Hematopoietic multipotent progenitor cell treated with erythropoietin and hydrocortisone succinate and interleukin-3 and kit ligand, for 17 days (in vitro differentiated cells): Measurements from ENCODE around the gene TLX1.
A peak's percentile ranks its signal among the peaks of the same experiment; 100 is the strongest.

Source experiments
- DNase-seq: peaks from one replicate; pipeline ENCODE4 v3.0.0-alpha.2; 2015; ENCODE audit warnings: low spot score

Gene TLX1

DNA sequence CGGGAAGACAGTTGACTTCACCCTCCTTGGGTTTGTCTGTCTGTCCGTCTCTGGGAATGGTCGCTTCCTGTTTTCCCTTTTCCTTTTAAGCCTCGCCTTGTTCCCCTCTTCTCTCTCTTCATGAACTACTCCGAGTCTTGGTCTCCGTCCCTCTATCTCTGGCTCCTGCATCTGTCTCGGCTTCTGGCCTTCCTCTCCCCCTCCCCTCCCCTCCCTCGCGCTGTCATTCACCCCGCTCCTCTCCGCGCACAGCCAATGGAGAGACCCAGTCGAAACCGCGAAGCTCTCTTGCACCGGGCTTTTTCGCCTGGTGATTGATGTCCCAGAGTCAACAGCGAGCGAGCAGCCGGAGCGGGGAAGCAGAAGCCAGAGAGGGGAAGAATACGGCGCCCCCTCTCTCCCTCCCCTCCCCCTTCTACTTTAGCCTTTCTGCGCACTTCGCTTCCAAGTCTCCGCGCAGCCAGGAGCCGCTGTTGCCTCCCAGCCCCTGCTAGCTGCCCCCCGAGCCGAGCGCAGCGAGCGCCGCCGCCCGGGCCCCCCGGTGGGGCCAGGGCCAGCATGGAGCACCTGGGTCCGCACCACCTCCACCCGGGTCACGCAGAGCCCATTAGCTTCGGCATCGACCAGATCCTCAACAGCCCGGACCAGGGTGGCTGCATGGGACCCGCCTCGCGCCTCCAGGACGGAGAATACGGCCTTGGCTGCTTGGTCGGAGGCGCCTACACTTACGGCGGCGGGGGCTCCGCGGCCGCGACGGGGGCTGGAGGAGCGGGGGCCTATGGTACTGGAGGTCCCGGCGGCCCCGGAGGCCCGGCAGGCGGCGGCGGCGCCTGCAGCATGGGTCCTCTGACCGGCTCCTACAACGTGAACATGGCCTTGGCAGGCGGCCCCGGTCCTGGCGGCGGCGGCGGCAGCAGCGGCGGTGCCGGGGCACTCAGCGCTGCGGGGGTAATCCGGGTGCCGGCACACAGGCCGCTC lies at the start of gene TLX1:
Gene TLX1 (plus strand): TSS at position 317 of the 978 bp plus-strand sequence. CDS start 242 bp downstream, at position 559.
- DNase-seq, result no peak

DNA sequence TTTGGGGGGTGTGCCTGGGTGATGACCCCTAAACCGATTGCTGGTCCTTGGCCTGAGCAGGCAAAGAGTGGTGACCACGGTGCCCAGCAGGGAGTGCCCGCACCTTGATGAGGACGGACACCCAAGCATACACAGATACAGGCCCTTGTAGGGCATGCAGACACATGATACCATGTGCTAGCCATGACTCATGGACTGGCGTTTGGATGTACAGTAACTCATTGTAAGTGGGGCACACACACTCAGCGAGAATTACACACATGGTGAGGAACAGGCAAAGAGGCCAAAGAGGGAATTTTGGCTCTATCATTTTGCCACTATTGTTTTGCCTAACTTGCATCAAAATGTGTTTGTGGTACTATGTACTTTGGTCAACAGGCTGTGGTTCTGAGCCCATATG lies 45.3 kb upstream of the TLX1 start:
- DNase-seq, result no peak

DNA sequence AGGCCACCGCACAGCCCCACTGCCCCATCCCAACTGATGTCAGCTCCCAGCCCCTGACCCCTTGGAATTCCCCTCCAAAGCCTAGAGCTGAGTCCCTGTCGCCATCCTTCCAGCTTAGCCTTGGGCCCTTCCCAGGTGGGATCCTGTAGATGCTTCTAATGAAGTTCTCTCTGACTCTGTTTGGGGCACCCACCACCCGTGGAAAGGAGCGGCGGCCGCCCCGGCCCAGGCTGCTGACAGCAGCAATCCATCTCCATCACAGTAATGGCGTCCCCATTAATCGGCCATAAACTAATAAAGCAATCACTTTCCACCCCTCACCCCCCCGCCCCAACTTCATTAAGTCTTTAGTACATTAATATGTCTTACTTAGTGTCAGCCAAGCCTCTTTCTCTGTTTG lies 43.7 kb upstream of the TLX1 start:
- no peak for DNase-seq

DNA sequence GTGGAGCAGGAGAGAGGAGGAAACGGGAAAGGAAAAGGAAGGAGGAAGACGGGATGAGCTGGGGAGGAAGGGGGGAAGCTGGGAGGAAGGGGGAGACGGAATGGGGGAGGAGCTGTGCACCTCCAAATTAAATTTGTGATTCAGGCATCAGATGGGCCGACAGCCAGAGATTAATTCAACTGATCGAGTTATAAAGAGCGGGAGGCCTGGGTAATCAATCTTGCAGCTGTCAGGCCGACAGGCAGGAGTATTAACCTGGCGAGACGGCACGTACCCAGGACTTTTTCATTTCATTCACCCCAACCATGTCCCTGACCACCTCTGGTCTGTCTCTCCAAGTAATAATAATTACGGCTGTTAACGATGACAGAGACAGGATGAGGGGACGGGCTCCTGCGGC lies 43.1 kb upstream of the TLX1 start:
- DNase-seq, result no peak

DNA sequence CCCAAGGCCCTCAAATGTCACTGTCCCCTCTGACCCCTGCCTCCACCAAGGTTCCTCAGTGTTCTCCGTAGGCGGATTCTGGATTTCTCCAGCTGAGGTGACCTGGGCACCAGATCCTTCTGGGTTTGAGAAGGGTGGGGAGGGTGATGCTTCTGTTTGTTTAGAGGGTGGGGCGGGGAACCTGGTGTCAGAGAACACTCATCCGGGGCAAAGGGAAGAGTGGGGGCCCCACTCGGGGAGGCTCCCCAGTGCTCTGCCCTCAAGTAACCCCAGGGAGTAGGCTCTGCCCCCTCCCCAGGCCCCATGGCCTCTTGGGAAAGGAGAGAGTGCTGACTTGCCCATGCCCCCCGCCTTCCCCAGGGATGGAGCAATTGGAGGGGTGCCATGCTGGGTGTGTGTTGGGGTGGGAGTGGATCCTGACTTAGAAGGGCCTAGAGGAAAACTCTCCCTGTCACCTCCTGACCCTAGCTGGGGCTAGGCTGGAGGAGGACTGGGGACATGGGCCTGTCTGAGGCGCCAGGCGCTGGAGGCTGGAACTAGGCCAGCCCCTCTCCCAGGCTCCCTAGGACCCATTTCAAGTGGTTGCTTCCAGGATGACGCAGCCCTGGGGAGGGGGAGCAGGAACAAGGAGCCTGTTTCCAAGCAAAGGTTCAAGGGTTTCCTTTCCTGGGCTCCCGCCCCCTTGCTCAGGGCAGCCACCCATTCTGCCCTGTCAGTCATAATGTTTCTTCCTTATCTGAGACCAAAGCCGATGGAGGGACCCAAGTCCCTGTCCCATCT lies 41.4 kb upstream of the TLX1 start:
- no peak for DNase-seq

DNA sequence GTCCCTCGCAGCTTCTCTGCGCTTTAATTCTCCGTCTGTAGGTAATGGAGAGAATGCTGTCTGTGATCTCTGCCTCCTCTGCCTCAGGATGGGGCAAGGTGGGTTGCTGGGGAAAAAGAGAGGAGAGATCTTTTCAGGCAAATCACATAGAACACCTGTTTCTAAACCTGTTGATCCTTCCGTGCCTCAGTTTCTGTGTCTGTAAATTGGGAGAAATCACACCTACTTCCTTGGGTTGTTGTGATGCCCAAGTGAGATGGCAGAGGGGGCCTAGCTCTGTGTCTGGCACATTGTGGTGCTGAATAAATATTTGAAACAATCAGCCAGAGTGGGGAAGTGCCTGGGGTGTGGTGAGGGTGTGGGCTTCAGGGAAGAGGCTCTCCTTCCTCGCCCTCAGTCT lies 40.5 kb upstream of the TLX1 start:
- no peak for DNase-seq

DNA sequence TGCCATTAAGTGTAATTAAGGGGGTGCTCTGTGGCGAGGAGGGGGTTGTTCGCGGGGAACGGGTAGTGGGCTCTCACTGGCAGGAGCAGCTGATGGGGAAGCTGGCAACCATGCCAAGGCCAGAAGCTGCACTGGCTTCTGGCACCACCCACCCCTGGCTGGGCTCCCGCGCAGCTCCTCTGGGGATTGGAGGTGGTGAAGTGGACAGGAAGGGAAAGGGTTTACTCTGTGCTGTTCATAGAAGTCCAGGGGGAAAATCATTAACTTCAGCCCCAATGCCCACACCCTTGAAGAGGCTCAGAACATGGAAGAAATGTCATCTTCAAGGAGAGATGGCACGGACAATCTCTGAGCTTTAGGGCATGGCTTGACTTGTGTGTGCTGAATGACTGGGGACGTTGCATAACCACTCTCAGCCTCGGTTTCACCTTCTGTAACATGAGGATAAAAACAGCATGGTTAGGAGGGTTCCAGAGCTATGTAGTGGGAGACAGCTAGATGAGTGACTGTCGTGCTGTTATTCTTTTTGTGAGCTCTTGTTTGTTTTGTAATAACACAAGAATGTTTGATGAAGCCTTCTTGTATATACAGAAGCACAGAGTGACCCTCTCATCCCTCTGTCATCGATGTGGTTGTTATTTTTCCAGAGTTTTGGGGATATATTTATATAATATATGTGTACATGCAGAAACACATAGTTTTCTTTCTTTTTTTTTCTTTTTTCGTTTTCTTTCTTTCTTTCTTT lies 39.4 kb upstream of the TLX1 start:
- DNase-seq, result no peak

DNA sequence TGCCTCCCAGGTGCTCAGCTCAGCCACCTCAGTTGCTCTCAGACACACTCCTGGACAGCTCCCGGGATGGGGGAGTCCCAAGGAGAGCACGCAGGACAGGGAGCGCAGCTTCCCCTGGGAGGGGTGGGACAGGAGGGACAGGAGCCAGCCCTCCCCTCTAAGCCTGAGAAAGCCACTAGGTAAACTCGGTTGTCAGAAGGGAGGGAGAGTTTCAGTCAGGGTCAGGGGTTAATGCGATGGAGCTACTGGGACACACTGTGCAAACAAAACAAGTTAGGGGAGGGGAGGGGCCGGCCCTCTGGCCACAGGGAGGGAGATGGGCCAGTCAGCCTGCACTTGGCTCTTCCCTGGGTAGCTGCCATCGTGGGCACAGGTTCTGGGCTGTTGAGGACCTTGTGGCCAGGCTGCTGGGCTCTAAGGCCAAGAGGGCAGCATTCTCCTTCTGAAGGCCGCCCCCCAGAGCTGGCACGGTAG lies 38.2 kb upstream of the TLX1 start:
- DNase-seq, result no peak

DNA sequence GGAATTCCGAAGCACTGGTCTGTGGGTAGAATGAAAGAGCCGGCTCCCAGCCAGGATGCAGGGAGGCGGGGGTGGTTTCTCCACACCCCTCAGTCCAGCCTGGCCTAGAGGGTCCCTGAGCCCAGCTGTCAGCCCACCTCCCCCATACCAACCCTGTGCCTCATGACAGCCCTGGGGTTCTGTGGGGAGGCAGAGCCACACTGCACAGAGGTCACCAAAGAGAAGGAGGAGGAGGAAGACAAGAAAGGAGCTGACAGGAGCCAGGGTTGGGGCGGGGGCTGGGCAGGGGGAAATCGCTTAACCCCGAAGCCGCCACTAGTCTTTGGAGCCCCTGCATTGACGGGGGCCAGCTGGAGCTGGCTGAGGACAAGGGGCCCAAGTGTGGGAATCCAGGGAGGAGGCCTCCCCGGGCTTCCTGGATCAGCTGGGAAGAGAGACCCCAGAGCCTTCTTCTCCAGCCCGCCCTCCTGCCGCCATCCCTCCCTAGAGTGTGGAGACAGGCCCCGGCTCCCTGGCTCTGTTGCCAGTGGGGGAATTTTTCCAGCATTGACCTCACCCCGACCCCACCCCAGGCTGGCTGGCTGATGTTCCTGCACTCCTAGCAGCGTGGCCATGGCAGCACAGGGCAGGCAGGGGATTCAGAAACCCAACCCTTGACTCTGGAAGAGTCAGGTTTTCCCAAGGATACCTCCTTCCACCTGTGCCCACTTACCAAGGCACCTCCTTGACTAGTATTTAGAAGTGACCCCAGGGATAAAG lies 36.8 kb upstream of the TLX1 start:
- no peak for DNase-seq

DNA sequence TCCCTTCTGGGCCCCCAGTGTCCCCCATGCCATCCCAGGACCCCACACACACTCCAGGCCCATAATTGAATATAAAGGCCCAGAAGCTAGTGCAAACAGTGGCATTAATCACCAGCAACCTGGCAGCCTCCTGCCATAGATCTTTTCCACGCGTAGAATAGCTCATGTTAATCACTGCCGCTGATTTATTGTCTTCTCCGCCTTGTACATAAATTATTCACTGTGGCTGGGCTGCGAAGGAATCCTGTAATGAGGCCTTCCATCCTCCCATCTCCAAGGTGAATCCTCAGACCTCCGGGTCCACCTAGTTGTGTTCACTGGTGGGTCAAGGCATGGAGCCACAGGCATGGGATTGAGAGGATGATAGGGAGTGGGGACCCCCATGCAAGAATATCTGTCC lies 36.1 kb upstream of the TLX1 start:
- no peak for DNase-seq

DNA sequence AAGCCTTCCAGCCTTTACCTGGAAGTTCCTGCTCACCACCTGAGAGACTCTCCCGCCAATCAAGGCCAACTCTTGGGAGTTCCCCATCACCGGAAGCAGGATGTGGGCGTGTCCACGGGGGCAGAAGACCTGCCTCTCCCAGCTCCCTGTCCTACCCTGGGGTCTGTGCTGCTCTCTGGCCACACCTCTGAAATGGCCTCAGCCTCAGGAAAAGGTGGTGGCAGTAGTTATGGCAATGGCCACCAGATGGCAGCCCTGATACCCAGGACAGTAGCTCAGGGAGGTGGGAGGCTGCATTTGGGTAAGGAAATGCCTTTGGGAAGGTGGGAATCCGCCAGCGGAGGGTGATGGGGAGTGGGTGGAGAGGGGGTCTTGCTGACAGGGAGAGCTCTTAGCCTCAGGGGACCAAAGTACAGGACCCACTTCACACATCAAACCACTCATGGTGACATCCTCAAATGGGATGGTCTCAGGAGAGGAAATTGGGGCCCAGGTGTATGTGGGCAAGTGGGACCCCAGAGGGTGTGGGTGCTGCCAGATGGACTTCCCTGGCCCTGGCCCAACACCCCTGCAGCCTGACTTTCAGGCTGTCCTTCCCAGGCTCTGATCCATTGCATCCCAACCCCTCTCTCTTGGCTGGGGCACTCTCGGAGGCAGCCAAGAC lies 35.4 kb upstream of the TLX1 start:
- peak; percentile 44 for DNase-seq

DNA sequence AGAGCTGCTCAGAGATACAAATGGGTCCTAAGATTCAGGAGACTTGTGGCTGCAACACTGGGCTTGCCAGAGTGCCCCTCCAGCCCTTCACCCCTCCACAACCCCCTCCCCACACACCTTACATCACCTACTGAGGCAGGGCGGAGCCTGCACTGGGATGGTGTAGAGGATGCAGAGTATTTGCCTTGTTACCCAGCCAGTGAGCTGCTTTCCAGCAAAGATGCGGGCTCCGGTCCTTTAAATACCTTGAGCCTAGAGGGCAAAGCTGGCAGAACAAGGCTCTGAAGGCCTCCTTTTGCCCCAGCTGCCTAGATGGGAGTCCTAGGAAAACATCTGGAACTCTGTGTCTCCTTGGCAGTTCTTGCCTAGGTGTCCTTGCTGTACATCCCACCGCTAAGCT lies 34.7 kb upstream of the TLX1 start:
- no peak for DNase-seq

DNA sequence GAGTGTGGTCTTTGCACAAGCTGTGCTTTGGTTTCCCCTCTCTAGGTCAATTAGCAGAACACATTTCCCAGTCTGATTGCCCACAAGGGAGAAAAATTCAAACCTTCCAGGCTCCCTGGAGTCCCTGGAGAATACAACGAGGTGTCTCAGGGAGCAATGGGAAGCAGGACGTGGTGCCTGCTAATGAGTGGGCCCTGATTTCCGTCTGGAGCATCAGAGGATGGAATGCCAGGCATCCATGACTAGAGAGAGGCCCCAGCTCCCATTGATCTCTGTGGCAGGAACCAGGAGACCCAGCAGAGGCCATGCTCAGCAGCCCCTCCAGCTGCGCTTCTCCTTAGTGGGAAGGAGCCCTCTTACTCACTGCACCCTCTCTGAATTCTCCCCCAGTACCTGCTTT lies 33.2 kb upstream of the TLX1 start:
- DNase-seq, result no peak

DNA sequence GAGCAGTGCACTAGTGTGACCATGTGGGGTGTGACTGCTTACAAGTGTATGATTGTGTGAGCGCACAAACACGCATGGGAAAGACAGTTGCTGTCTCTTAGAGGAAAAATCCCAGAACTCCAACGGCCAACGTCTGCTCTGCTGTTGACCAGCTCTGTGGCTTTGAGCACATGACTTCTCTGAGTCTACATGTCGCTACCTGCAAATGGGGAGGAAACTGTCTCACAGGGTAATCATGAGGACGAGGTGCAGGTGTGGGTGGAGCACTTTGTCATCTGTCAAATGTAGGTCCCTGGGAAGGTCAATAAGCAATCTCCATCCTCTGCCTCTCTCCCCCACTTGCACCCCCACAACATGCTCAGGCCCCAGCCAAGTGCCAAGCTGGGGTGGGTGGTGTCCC lies 31.2 kb upstream of the TLX1 start:
- DNase-seq, result no peak

DNA sequence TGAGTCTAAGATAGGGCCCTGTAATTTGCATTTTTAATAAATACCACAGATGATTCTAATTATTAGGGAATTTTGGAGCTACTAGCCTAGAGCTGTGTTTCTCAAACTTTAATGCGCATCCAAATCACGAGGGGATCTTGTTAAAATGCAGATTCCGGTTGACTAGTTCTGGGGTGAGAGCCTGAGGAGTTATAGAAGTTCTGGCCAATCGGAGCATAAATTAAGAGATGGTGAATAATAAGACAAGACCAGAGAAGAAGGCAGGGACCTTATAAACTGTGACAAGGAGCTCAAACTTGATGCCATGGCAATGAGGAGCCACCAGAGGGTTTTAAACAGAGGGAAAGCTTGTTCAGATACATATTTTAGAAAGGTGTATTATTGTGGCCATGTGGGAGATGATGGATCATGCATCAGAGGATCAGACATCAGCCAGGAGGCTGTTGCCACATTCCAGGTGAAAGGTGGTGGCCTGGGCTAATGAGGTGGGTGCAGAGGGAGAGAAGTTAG lies 29.7 kb upstream of the TLX1 start:
- DNase-seq, result no peak

DNA sequence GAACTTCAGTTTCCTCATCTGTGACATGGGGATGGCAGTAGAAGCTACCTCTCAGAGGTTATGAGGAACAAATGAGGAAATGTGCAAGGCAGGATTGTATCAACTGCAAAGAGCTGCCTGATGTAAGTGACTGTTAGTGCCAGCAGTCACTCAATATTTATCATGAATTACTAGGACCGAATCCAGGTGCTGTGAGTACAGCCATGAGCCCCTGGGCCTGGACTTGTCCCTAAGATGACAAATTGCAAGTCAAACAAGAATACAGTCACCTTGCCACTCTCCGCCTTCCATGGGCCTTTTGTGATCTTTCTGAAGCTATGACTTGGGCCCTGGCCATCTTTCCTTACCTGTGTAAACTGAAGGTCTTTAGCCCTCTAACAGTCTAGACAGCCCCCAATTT lies 27.7 kb upstream of the TLX1 start:
- no peak for DNase-seq

DNA sequence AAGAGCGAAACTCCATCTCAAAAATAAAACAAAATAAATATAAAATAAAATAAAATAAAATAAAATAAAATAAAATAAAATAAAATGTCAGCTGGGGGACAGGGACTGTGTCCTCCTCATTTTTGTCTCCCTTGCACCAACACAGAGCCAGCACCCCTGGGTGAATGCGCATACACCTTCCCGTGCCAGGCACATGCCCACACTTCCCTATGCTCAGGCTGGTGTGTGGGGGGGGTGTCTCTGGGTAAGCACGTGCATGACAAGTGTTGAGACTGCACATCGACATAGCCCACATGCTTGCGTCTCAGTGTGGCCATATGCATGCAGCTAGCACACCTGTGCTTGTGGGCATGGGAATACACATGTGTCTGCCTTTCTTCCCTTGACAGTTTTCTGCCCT lies 24.7 kb upstream of the TLX1 start:
- no peak for DNase-seq

DNA sequence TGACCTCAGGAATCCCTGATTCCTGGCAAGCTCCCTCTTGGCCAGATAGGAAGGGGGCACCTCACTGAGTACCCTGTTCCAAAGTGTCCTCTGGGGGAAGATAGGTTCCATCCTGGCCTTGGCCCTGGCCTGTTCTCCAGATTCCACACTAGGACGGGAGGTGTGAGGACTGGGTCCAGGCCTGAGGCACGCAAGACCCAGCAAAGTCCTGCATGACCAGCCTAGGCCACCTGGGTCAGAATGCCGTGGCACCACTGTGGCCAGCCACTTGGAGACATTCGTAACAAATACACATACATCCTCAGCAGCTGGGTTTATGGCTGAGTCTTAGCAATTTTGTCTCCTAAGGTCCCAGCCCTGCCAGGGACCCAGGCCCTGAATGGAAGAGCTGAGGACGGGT lies 23.3 kb upstream of the TLX1 start:
- DNase-seq, result no peak

DNA sequence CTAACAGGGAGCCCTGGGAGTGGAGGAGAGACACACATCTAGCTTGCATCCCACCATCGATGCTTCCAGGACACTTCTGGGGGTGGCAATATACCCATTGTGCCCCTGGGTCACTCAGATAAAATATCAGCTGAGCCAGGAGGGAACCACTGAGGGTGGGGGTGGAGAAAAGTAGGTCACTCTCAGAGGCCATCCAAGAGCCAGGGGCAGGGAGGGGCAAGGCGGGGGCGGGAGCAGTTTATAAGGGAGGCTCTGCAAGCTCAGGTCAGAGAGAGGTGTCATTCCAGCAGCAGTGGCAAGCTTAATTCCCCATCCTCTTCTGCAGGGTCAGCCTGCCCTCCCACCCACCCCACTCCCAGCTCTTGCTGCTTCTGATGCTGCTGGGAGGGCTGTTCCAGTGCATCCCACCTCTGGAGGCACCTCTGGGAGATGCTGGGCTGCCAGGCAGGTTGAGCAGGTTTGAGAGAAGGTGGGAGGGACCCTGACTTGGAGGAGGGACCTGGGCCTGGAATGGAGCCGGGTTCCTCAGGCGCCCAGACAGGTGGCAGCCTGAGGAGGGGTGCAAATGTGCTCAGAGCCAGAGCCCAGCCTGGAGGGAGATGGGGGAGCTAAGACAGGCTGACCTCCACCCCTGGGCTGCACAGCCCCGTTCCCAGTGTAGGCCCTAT lies 20.1 kb upstream of the TLX1 start:
- DNase-seq, result no peak

DNA sequence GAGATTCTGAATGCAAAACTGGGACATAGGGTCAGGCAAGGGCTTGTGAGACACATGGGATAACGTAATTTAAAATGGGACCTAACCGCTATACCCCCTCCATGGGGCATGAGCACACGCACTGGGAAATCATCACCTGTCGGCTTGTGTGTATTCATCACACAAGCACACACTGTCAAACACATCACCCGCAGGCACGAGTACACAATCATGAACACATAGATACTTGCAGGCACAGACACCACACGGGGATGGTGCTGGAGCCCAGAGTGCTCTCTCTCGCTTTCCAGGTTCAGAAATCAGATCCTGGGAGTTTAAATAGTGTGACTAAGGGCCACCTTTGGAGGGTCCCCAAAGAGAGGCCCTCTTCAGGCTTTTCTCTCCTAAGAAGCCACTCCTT lies 19.6 kb upstream of the TLX1 start:
- DNase-seq, result no peak
